ENCODE measurements around the gene LGI4.
"Not testable (repeated sequence)": the region's sequence is repeated elsewhere in the genome, so short reads cannot be mapped to it uniquely, and the experiment has no call there.

The LGI4 gene

GRCh38 chr19:35105411-35106290 is 29.2 kb downstream of the LGI4 start:
- DNase-seq (ENCODE audit: low read depth in 3 of 3), result no peak

DNA sequence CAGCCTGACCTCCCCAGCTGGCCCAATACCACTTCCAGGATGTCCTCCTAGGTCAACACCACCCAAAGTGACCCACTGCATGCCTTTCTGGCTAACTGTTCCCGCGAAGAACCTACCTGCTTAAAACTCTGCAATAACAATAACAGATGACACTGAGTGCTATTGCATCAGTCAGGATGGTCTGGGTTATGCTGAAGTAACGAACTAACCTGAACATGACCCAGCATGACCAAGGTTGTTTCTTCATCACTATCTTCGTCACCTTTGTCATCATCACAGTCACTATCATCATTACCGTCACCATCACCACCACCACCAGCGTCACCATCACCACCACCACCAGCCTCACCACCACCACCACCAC is 29.8 kb downstream of the LGI4 start:
- no peak for DNase-seq (ENCODE audit: low read depth in 3 of 3)

GRCh38 chr19:35104361-35104760 is 30.5 kb downstream of the LGI4 start:
- DNase-seq (ENCODE audit: low read depth in 3 of 3), result no peak

DNA sequence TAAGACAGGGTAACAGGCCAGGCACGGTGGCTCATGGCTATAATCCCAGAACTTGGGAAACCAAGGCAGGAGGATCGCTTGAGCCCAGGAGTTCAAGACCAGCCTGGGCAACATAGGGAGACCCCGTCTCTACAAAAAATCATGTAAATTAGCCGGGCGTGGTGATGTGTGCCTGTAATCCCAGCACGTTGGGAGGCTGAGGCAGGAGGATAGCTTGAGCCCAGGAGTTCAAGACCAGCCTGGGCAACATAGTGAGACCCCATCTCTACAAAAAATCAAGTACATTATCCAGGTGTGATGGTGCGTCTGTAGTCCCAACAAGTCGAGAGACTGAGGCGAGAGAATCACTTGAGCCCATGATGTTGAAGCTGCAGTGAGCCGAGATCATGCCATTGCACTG is 31.2 kb downstream of the LGI4 start:
- DNase-seq (ENCODE audit: low read depth in 3 of 3), result not testable (repeated sequence)

- DNase-seq (ENCODE audit: low read depth in 3 of 3), result not testable (repeated sequence)
Observed at GRCh38 chr19:35101949-35102348, 32.9 kb downstream of the LGI4 start.

- DNase-seq (ENCODE audit: low read depth in 3 of 3), result no peak
Observed at GRCh38 chr19:35100588-35101533, 34.0 kb downstream of the LGI4 start.

DNA sequence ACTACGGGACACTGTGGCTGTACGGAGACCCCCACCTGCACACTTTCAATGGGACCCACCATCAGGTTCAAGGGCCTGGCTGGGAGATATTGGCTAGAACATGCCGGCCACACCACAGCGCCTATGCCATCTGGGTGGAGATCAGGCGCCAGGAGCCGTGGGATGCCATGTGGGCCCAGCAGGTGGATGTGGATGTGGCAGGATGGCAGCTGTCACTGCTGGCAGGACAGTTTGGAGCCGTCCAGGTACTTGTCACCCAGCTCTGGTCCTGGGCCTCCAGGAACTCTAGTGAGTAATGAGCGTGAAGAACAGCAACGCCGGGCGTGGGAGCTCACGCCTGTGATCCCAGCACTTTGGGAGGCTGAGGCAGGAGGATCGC is 35.0 kb downstream of the LGI4 start:
- no peak for DNase-seq (ENCODE audit: low read depth in 3 of 3)

- no peak for DNase-seq (ENCODE audit: low read depth in 3 of 3)
Observed at GRCh38 chr19:35099155-35099896, 35.5 kb downstream of the LGI4 start.

- DNase-seq (ENCODE audit: low read depth in 3 of 3), result no peak
Observed at GRCh38 chr19:35098413-35099049, 36.3 kb downstream of the LGI4 start.

GRCh38 chr19:35095667-35096368 is 39.0 kb downstream of the LGI4 start:
- DNase-seq (ENCODE audit: low read depth in 3 of 3), result no peak

GRCh38 chr19:35094656-35095055 is 40.2 kb downstream of the LGI4 start:
- DNase-seq (ENCODE audit: low read depth in 3 of 3), result no peak

- DNase-seq (ENCODE audit: low read depth in 3 of 3), result no peak
Observed at GRCh38 chr19:35093941-35094647, 40.8 kb downstream of the LGI4 start.

- DNase-seq (ENCODE audit: low read depth in 3 of 3), result no peak
Observed at GRCh38 chr19:35093430-35093829, 41.4 kb downstream of the LGI4 start.

GRCh38 chr19:35090506-35091214 is 44.2 kb downstream of the LGI4 start:
- DNase-seq (ENCODE audit: low read depth in 3 of 3), result no peak

DNA sequence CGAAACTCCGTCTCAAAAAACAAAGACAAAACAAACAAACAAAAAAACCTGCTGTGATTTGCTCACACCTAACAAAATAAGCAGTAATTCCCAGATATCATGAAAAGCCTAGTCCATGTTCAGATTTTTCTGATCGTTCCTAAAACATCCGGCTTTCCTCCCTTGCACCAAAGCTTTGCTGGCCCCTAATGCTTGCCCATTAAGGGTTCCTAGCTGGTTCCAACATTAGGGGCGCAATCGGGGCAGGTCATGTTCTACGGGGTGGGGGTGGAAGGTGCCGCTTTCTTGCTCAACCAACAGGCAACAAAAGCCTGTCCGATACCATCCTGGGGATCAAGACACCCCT is 44.7 kb downstream of the LGI4 start:
- DNase-seq (ENCODE audit: low read depth in 3 of 3), result no peak

DNA sequence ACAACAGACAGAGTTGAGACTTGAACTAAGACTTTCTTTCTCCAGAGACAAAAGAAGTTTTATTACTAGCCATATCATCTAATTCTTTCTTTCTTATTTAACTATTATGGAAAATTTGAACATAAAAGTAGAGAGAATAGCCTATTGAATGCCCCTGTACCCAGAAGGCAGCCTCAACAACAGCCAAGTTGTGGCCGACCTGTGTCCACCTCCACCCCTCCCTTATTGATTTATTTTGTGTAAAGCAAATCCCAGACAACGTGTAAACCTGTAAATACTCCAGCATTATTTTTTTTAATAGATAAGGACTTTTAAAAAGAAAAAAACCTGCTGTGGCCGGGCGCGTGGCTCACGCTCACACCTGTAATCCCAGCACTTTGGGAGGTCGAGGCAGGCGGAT is 45.3 kb downstream of the LGI4 start:
- DNase-seq (ENCODE audit: low read depth in 3 of 3), result no peak

DNA sequence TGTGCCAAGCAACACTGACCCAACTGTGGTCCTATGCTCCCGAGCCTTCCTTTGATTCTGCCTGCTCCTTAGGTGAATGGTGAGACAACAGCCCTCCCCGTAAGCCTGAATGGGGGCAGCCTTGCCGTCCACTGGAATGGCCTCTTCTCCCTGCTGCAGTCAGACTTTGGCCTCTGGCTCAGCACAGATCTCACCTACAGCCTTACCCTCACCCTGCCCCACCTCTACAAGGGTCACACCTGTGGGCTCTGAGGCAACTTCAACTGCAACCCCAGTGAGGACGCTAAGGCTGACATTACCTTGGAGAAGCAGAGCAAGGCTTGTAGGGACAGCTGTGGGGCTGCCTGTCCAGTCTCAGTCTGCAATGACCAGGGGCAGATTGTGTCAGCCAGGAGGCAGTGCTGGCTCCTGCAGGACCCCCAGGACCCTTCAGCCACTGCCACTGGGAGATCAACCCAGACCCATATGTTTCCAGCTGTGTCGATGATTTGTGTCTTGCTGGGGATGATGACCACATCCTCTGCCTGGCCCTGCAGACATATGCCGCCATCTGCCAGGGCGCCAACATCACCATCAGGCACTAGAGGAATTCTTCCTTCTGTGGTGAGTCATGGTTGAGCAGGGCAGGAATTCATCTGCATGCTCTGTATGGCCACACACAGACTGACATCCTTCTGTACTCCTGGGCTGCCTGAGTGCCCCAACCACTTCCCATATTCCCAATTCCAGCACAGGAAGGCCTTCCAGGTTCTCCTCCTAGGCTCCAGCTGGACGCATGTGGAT is 46.5 kb downstream of the LGI4 start:
- no peak for DNase-seq (ENCODE audit: low read depth in 3 of 3)

DNA sequence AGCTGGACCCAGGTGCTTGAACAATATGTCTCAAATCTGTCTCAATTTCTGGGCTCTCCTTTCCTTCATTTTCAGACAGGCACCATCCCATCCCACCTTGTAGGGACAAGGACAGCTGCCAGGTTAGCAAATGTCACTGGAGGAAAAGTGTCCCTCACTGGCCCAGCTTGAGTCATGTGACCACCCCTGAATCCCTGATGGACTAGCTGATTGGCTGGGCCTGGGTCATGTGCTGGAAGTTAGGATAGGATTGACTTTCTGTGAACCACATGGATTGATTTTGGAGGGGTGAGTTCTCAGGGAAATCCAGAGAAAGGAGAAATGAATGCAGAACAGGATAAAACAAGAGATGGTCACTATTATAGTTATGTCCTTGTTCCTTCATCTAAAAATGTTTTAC is 47.5 kb downstream of the LGI4 start:
- no peak for DNase-seq (ENCODE audit: low read depth in 3 of 3)

DNA sequence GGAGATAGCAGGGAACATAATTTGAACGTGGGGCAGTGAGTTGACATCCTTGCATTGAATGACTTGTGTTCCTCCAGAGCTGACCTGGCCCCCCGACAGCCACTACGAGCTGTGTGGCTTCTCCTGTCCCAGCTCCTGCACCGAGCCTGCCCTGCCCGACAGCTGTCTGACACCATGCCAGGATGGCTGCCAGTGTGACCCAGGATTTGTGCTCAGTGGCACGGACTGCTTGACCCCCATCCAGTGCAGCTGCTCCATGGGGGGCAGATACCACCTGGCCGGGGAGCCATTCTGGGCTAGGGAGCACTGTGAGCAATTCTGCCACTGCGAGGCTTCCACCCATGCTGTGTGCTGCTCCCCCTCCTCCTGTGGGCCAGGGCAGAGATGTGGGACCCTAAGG is 48.4 kb downstream of the LGI4 start:
- no peak for DNase-seq (ENCODE audit: low read depth in 3 of 3)
